ENCODE data around the gene GMDS. TPM values are rescaled to one million over a fixed set of nuclear protein-coding genes. Genes with fewer than 3 reads are reported as not detected.

The GMDS gene
- total RNA-seq, 2 experiments from 2014 or later: 13.9 to 16.4 TPM

DNA sequence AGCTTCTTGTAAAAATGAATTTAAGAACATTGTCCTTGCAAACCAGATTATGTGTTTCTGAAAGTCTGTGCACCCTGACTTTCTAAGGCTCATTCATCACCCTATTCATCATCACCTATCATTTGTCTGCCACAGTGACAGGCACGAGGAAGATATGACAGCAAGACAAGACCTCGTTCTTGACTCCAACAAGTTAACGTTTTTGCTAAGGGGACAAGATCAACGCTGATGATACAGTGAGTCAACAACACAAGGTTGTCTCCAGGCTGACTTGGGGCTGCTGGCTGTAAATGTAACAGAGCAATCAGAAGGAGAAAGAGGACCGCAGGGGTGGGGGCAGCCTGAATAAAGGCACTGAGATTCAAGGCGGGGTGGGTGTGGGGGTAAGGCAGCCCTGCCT lies 541.5 kb downstream of the GMDS start:
- no peak for DNase-seq
- POLR2A ChIA-PET: no interaction called here
- Mint-ChIP-seq H3K36me3 (ENCODE audit: low read depth) (no peaks in the 10 kb centered on the region), H3K9me3 (no peaks in the 10 kb centered on the region), H3K27me3 (no peaks in the 10 kb centered on the region), H3K27ac (no peak overlapping the region), H3K4me1 (ENCODE audit: low read depth) (no peaks in the 10 kb centered on the region), H3K4me3 (no peak overlapping the region)
- H3K27me3 ChIP-seq (ENCODE audit: control insufficient read depth in 1 of 2, insufficient read depth in 2 of 2, low read length in 2 of 2): no peaks in the 10 kb centered on the region
- H3K4me3 ChIP-seq (ENCODE audit: low read length): no peak overlapping the region
- no peaks in the 10 kb centered on the region for H3K4me1 ChIP-seq (ENCODE audit: insufficient read depth, low read length)
- H3K36me3 ChIP-seq (ENCODE audit: insufficient read depth, low read length): no peaks in the 10 kb centered on the region
- TF ChIP-seq, protein P1, sequence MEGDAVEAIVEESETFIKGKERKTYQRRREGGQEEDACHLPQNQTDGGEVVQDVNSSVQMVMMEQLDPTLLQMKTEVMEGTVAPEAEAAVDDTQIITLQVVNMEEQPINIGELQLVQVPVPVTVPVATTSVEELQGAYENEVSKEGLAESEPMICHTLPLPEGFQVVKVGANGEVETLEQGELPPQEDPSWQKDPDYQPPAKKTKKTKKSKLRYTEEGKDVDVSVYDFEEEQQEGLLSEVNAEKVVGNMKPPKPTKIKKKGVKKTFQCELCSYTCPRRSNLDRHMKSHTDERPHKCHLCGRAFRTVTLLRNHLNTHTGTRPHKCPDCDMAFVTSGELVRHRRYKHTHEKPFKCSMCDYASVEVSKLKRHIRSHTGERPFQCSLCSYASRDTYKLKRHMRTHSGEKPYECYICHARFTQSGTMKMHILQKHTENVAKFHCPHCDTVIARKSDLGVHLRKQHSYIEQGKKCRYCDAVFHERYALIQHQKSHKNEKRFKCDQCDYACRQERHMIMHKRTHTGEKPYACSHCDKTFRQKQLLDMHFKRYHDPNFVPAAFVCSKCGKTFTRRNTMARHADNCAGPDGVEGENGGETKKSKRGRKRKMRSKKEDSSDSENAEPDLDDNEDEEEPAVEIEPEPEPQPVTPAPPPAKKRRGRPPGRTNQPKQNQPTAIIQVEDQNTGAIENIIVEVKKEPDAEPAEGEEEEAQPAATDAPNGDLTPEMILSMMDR (IDR thresholded peaks at IDR 0.05): no peak
- CTCF ChIA-PET: no interaction called here
- no peak for ATAC-seq (ENCODE audit: poor library complexity)
- intact Hi-C loops (cut with DNase I, micrococcal nuclease): no loop called here
- no peak overlapping the region for H3K27ac ChIP-seq (ENCODE audit: low read depth in 1 of 2, low read length in 2 of 2)
- H3K9me3 ChIP-seq (ENCODE audit: control insufficient read depth in 1 of 2, insufficient read depth in 1 of 2, low read length in 2 of 2): no peaks in the 10 kb centered on the region

DNA sequence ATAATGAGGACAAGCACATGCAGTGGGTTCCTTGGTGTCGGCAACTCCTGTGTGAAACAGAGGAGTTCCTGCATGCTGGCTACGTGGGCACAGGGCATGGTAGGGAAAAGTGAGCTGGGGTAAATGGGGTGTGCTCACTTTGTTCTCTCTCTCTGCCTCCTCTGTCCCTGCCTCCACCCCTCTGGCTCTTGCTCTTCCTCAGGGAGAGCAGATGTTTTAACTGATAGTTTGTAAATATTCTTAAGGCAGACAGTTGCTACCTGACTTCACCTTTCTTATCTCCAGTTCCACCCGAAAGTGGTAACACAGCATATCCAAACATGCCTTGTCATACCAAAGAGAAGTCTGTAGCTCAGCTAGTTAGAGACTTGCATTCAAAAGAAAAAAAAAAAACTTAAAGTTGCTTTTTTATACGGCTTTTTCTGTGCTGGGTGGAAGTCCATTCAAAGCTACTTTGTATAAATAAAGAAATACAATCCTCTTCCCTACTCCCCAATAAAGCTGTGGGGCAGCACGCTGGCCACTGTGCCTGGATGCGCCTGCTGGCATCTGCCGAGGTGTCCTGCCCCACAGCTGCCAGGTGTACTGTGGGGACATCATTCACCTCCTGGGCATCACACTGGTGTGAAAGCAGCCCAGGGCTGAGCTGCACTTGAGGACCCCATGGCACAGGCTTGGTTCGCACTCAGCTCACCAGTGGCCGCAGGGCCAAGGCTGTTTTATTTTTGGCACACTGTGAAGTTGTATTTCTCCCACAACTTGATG lies 542.1 kb downstream of the GMDS start:
- intact Hi-C loops (cut with DNase I, micrococcal nuclease): no loop called here
- Mint-ChIP-seq H3K36me3 (ENCODE audit: low read depth) (no peaks in the 10 kb centered on the region), H3K4me1 (ENCODE audit: low read depth) (no peaks in the 10 kb centered on the region), H3K4me3 (no peak overlapping the region), H3K27ac (no peak overlapping the region), H3K27me3 (no peaks in the 10 kb centered on the region), H3K9me3 (no peaks in the 10 kb centered on the region)
- ATAC-seq (ENCODE audit: poor library complexity) (no peak), DNase-seq (no peak)
- Histone ChIP-seq H3K27ac (ENCODE audit: low read depth in 1 of 2, low read length in 2 of 2) (no peak overlapping the region), H3K36me3 (ENCODE audit: insufficient read depth, low read length) (no peaks in the 10 kb centered on the region), H3K4me3 (ENCODE audit: low read length) (no peak overlapping the region), H3K4me1 (ENCODE audit: insufficient read depth, low read length) (no peaks in the 10 kb centered on the region), H3K9me3 (ENCODE audit: control insufficient read depth in 1 of 2, insufficient read depth in 1 of 2, low read length in 2 of 2) (no peaks in the 10 kb centered on the region), H3K27me3 (ENCODE audit: control insufficient read depth in 1 of 2, insufficient read depth in 2 of 2, low read length in 2 of 2) (no peaks in the 10 kb centered on the region)
- TF ChIP-seq, protein P1 (IDR thresholded peaks at IDR 0.05): no peak
- ChIA-PET CTCF (no interaction called here), POLR2A (no interaction called here)

- Mint-ChIP-seq H3K27ac (no peak overlapping the region), H3K4me1 (ENCODE audit: low read depth) (no peaks in the 10 kb centered on the region), H3K4me3 (no peak overlapping the region), H3K27me3 (no peaks in the 10 kb centered on the region), H3K36me3 (ENCODE audit: low read depth) (no peaks in the 10 kb centered on the region), H3K9me3 (no peaks in the 10 kb centered on the region)
- no peak for DNase-seq
- H3K9me3 ChIP-seq (ENCODE audit: control insufficient read depth in 1 of 2, insufficient read depth in 1 of 2, low read length in 2 of 2): no peaks in the 10 kb centered on the region
- no peaks in the 10 kb centered on the region for H3K4me1 ChIP-seq (ENCODE audit: insufficient read depth, low read length)
- intact Hi-C loops (cut with DNase I, micrococcal nuclease): no loop called here
- CTCF ChIA-PET: no interaction called here
- no peak for ATAC-seq (ENCODE audit: poor library complexity)
- H3K4me3 ChIP-seq (ENCODE audit: low read length): no peak overlapping the region
- H3K27me3 ChIP-seq (ENCODE audit: control insufficient read depth in 1 of 2, insufficient read depth in 2 of 2, low read length in 2 of 2): no peaks in the 10 kb centered on the region
- POLR2A ChIA-PET: no interaction called here
- TF ChIP-seq, protein P1 (IDR thresholded peaks at IDR 0.05): no peak
- H3K27ac ChIP-seq (ENCODE audit: low read depth in 1 of 2, low read length in 2 of 2): no peak overlapping the region
- H3K36me3 ChIP-seq (ENCODE audit: insufficient read depth, low read length): no peaks in the 10 kb centered on the region
Observed at GRCh38 chr6:1702580-1703051, 542.8 kb downstream of the GMDS start.

Data from CD4-positive, alpha-beta T cell (primary cell).